Erythroblast (primary cell): Measurements from ENCODE around the gene GNB1L.
A peak's percentile ranks its signal among the peaks of the same experiment; 100 is the strongest.

Experiments used
- DNase-seq, 2 experiments: peaks; one replicate each; lab custom pipeline; 2025; lab: John Stamatoyannopoulos, UW
- GATA1 ChIP-seq: IDR thresholded peaks from 2 replicates; pipeline ENCODE4 v1.6.1; 2011; ENCODE audit warnings: low read depth, mild to moderate bottlenecking, control low read depth, low read length, moderate library complexity
- POLR2A ChIP-seq: IDR thresholded peaks from 2 replicates; pipeline ENCODE4 v1.6.1; 2011; ENCODE audit warnings: mild to moderate bottlenecking, low read length

Gene GNB1L

DNA sequence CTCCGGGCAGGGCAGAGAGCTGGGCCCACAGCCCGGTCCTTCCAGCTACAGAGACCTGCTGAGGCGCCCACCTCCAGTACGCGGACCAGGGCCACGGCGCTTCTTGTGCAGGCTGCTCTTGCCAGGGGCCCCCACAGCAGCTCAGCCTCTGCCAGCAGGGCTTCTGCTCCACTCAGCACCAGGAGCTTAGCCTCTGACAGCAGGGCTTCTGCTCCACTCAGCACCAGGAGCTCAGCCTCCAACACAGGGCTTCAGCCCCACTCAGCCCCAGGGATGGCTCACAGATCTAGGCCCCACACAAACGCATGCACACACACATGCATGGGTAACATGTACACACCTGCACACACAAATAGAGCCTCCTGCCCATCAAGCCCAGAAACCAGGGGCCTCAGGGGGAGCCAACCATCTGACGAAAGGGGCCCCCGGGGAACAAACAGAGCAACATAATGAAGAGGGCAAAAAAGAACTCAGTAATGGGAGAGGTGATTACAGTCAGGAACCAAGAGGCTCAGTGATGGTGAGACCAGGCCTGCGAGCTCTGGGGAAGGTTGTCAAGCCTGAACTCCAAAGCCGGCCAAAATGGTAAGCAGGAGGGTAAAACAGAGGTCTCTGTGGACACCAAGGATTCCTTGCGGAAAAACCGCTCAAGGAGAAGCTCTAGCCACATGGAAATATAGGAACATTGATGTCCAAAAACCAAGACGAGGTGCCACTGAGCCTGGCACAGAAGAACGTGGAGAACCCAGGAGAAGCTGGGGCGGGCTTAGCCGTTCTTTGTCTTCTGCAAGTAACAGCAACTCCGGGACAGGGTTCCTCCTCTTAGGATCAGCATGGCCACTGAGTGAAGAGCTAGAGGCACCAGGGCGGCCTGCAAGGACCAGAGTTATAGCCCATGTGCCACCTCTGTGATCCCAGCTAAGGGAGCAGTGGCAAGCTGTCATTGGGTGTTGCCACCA, 46.5 kb downstream of the GNB1L start:
- no peak for DNase-seq
- TF ChIP-seq POLR2A (no peak), GATA1 (no peak)

DNA sequence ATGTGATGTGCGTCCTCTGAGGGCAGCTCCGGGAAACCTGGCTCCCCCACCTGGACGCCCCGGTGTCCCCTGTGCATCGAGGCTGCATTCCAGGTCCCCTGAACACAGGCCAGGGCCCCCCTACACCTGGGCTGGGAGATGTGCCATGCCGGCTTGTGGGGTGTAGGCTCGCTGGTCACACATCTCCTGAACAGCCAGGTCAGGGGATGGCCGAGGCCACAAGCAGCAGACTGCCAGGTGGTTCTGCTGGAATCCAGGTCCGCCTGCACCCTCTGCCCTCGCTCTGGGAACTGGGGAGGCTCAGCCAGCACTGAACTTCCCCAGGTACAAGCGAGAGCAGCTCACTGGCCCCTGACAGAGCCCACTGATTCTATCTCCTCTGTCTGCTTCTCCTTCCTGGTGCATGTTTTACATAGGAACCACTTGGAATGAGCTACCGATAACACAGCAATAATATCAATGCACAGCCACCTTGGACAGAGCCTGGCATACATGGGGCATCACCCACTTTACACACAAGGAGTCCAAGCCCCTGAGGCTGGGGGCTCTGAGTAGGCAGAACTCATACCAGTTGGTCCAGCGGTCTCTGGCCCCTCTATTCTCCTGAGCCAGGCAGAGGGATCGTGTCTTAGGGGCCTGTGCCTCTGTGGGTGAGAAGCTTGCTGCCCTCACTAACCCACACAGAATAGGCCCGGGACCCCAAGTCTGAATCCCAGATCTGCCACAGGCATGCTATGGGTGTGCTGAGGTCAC, 47.3 kb downstream of the GNB1L start:
- no peak for TF ChIP-seq GATA1
- TF ChIP-seq POLR2A: no peak

DNA sequence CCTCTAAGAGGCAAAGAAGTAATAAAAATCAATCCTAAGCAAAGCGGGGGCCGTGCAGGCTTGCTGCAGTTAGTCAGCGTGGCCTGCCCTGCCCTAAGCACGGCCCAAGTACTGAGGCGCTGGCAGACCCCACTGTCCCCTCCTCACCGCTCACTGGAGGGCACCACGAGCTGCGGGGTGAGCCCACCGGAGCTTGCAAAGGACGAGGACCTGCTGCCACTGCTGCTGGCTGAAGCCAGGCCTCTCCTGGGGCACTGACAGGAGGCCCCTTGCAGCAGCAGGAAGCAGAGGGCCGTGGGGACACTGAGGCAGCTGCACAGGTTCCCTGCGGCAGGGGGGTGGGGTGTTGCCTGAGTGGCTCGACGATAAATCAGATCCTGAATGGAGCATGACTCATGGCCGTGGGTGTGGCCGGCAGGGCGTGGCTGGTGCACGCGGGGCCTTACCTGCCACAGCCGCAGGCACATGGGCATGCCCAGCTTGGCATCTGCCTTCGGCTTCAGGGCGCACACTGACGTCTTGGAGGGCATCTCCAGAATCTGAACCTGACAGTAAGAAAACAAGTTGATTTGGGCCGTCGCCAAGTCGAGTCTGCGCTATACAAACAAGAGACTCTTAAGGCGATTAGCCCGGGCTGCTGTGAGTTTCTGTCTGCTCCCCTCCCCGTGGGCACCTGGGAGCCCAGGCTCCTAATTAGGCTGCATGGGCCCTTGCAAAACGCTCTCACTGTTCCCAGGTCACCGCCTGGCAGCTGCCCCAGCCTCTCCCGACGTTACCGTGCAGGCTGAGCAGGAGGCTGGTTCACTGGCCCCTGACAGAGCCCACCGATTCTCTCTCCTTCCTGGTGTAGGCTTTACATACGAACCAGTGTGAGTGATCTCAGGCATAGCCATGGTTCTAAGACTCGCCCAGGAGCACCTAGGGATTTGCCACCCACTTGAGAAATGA, 48.2 kb downstream of the GNB1L start:
- TF ChIP-seq GATA1: no peak
- TF ChIP-seq POLR2A: no peak
- DNase-seq: peak in 1 of 2 experiments; percentile 10

More for the DNA sequence above, 47.3 kb downstream of the GNB1L start:
- no peak for DNase-seq

DNA sequence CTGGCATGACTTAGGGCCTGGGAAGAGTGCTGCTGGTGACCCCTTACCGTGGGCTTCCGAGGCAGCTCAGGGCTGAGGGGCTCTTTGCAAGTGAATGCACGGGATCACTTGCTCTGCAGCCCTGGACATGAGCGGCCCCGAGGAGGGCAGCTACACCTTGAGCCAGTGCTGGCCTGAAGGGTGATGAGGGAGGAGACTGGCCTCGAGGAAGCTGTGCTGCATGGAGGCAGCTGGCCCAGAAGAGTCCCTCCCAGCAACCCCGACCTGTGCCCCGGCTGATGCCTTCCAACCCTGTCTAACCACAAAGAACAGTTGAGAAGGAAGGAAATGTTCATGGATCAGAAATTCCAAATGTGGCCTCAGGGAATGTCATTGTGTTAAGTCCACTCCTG, 48.9 kb downstream of the GNB1L start:
- DNase-seq: no peak
- TF ChIP-seq POLR2A (no peak), GATA1 (no peak)

DNA sequence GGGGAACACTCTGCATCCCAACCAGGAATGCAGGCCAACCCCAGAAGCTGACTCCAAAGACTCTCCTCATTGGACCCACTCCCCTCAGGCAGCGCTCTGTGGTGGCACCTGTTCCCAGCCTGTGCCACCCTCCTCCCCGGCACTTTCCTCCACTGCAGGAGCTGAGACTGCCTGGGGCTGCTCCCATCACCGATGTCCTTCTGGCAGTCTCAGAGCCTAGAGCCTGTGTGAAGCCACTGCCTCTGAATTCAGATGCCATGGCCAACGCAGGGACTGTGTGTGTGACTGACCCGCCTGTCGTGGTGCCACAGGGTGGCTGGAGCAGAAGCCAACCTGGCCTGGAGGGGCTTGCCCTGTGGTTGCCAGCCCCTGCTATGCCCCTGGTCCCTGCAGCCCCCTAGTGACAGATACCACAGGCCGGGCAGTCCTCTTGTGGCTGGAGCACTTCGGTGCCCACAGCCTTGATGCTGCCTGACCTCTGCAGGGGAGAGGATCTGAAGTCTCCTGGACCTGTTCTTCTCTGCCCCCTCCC, 50.9 kb downstream of the GNB1L start:
- DNase-seq: no peak
- TF ChIP-seq POLR2A: no peak
- no peak for TF ChIP-seq GATA1

DNA sequence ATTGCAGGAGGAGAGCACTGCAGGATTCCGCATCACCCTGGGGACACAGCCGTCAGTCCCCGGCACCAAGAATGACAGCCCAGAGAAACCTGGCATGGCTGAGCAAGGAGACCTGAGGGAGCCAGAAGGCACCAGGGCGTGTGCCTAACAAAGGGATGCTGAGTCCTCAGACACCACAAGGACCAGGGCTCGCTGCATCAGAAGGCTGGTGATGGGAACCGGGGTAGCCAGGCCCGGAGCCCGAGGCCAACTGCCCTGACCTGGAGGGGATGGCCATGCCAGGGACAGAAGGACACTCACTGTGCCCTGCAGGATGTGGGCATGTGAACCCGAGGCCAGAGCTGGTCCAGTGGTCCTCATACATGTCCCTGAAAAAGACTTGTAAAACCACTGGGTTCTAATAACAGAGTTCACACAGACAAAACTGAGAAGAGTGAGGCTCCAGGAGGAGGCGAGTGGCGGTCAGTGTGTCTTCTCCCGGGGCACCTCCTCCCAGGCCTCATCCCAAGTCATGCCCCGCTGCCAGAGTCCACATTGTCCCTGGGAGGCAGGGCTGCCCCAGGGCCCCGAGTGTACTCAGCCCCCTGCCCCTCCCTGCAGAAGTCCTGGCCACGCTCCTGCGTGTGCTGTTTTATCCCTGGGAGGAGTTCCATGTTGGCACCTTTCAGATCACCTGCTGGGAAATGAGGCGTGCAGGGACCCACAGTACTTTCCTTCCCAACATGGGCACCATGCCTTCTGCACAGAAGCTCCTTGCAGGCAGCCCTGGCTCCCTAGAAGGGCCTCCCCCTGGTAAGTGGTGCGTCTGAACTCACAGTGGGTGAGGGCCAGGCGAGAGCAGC, 51.6 kb downstream of the GNB1L start:
- TF ChIP-seq POLR2A: no peak
- TF ChIP-seq GATA1: no peak
- no peak for DNase-seq

DNA sequence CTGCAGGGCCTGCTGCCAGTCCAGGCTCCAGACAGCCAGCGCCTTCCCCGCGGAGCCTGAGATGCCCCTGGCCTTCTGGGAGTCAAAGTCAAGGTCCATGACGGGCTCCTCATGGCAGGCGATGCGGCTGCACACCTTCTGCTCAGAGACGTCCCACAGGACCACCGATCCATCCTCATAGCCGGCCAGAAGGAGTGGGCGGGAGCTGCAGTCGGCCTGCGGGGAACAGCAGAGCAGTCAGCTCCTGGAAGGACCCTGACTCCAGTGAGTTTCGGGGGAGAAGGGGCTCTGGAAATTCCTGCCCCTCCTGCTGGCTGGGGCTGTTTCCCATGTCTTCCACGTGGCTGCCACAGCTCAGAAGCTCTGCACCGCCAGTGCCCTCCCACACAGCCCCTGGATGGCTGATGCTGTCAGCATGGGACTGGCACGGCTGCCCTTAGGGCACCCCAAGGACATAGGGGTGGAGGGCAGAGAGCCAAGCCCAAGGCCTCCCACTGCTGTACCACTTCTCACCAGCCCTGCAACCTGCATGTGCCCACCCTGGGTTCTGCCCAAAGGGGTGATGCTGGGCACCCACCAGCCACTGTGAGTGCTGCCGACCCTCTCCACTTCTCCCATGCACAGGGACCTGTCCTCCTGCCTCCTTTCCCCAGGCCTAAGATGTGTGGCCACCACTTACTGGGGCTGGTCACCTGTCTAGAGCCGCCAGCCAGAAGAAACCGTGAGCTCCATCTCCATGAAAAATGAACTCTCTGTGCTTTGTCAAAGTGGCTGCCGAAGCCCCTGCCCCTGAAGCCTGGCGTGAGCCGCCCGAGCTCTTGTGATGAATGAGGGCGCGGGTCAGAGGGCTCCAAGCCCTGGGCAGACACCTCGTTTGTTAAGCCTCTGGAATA, 52.4 kb downstream of the GNB1L start:
- no peak for TF ChIP-seq POLR2A
- no peak for TF ChIP-seq GATA1
- no peak for DNase-seq

DNA sequence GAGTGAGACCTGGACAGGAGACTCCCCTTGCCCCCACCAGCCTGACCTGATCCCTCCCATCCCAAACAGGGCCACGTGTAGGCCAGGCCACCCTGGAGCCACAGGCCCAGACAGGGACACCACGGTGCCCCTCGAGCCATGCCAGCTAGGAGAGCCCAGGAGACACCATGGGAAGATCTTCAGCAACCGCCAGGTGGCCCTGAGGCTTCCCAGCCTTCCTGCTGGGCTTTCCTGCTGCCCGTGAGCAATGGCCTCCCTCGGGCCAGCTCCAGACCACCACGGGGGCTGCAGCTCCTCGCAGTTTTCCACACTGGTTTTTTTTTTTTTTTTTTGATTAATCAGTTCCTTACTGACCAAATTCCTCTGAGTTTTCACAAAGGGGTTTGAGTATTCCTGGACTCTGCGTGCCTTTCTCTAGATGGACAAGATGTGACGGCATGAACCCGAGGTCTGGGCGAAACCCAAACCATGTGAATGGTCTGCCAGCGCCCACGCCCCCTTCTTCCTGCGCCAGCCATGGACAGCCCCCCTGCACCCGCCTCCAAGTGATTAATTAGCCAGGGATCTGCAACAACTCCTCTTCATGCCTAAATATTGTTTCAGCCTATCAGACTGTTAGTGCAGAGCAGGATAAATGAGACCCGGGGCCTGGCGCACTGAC, 53.2 kb downstream of the GNB1L start:
- TF ChIP-seq GATA1 (no peak), POLR2A (no peak)
- DNase-seq: no peak

DNA sequence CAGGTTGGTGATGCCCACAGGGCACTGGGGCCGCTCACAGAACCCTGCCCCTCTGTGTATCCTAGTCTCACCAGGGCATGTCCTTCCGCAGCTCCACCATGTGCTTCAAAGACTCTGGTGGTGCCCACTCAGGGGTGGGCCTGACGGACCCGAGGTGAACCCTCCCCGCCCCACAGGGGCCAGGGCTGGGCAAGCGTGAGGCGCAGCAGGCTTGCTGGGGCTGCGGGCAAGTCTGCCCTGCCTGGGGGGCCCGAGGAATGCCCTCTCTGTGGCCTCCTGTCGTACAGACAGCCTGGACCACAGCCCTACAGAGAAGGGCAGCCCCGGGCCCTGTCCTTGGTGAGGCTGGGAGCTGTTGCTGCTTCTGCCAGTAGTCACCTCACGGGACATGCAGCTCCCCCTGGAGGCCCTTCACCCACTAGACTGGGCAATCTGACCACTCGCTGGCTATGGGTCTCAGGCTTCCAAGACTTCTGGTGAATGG, 53.9 kb downstream of the GNB1L start:
- no peak for DNase-seq
- TF ChIP-seq POLR2A: no peak
- TF ChIP-seq GATA1: no peak

DNA sequence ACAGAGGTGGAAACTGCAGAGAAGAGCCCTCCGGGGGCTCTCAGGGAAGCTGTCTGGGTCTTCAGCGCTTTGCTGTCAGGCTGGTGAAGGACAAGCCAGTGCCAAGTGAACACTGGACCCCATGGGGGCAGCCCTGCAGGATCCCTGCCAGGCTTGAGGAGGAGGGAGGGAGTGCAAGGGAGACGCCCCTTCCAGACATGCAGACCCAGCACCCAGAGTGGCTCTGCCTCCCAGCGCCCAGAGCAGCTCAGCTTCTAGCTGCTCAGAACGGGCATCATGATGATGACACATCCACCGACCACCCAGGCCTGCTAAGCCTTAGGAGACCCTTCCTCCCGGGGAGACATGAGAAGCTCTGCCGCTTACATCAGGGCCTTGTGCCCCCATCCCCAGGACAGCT, 54.4 kb downstream of the GNB1L start:
- TF ChIP-seq GATA1 (no peak), POLR2A (no peak)
- no peak for DNase-seq
